Activated T-helper 2 cell treated with anti-CD3 and anti-CD28 coated beads, Interferon-gamma antibody, Interleukin-2, Interleukin-4, amounts not matched to agents 10 μg/mL and 5 μg/mL and 100 μg/mL, durations not matched to agents 14 hours and 24 hours and 36 hours (primary cell): ENCODE data around the gene FSD2. TPM values are rescaled to one million over a fixed set of nuclear protein-coding genes. Genes with fewer than 3 reads are reported as not detected.

Source experiments
- DNase-seq: peaks from one replicate; pipeline ENCODE4 v3.0.0; 2021; ENCODE audit warnings: low spot score
- H3K27ac Mint-ChIP-seq: one replicate; pipeline ENCODE4 v1.8.0; 2021; ENCODE audit warnings: mixed read lengths
- H3K27me3 Mint-ChIP-seq: one replicate; pipeline ENCODE4 v1.8.0; 2021; ENCODE audit warnings: low read depth, mixed read lengths
- H3K36me3 Mint-ChIP-seq: one replicate; pipeline ENCODE4 v1.8.0; 2021; ENCODE audit warnings: low read depth, mixed read lengths
- H3K4me1 Mint-ChIP-seq: one replicate; pipeline ENCODE4 v1.8.0; 2021; ENCODE audit warnings: low read depth, mixed read lengths
- H3K4me3 Mint-ChIP-seq: one replicate; pipeline ENCODE4 v1.8.0; 2021; ENCODE audit warnings: low read depth, mild to moderate bottlenecking, moderate library complexity, mixed read lengths
- H3K9me3 Mint-ChIP-seq: one replicate; pipeline ENCODE4 v1.8.0; 2021; ENCODE audit warnings: mixed read lengths
- intact Hi-C: fragments of 100-400 bp; cut with micrococcal nuclease; formaldehyde crosslinking; loops from one replicate; pipeline ENCODE4 v1.15.1; 2023
- total RNA-seq: library from RNA; stranded (reverse); gene quantifications from 2 replicates; pipeline ENCODE4 v1.2.3, GENCODE V29; 2022

FSD2 gene
- total RNA-seq, 1 donor from 2014 or later = not detected

- no peak overlapping the region for H3K27ac Mint-ChIP-seq
- intact Hi-C loops = no loop called here
- no peak overlapping the region for H3K4me3 Mint-ChIP-seq
- no peak for DNase-seq
- H3K27me3 Mint-ChIP-seq = peaks cover 58% of the 10 kb centered on the region
- no peaks in the 10 kb centered on the region for H3K36me3 Mint-ChIP-seq
- H3K4me1 Mint-ChIP-seq = no peaks in the 10 kb centered on the region
- no peaks in the 10 kb centered on the region for H3K9me3 Mint-ChIP-seq
Observed at GRCh38 chr15:82802497-82802896, 3.4 kb downstream of the FSD2 start.

GRCh38 chr15:82799183-82799841 is 6.6 kb downstream of the FSD2 start:
- intact Hi-C loops = no loop called here
- Mint-ChIP-seq H3K4me3 (no peak overlapping the region), H3K4me1 (no peaks in the 10 kb centered on the region), H3K27me3 (peaks cover 48% of the 10 kb centered on the region), H3K9me3 (peaks cover 1% of the 10 kb centered on the region), H3K36me3 (no peaks in the 10 kb centered on the region), H3K27ac (no peak overlapping the region)
- DNase-seq = no peak

- H3K4me3 Mint-ChIP-seq = no peak overlapping the region
- intact Hi-C loops = no loop called here
- H3K9me3 Mint-ChIP-seq = peaks cover 8% of the 10 kb centered on the region
- no peak overlapping the region for H3K27ac Mint-ChIP-seq
- no peaks in the 10 kb centered on the region for H3K36me3 Mint-ChIP-seq
- H3K27me3 Mint-ChIP-seq = peaks cover 49% of the 10 kb centered on the region
- no peaks in the 10 kb centered on the region for H3K4me1 Mint-ChIP-seq
- no peak for DNase-seq
Observed at GRCh38 chr15:82798531-82799166, 7.2 kb downstream of the FSD2 start.

GRCh38 chr15:82798104-82798503 is 7.8 kb downstream of the FSD2 start:
- DNase-seq = no peak
- Mint-ChIP-seq H3K27ac (no peak overlapping the region), H3K9me3 (peaks cover 8% of the 10 kb centered on the region), H3K27me3 (peaks cover 47% of the 10 kb centered on the region), H3K4me3 (no peak overlapping the region), H3K36me3 (no peaks in the 10 kb centered on the region), H3K4me1 (no peaks in the 10 kb centered on the region)
- intact Hi-C loops = no loop called here

- Mint-ChIP-seq H3K9me3 (peaks cover 8% of the 10 kb centered on the region), H3K27me3 (peaks cover 22% of the 10 kb centered on the region), H3K36me3 (no peaks in the 10 kb centered on the region), H3K4me1 (no peaks in the 10 kb centered on the region), H3K4me3 (no peak overlapping the region), H3K27ac (no peak overlapping the region)
- no peak for DNase-seq
- intact Hi-C loops = no loop called here
Observed at GRCh38 chr15:82793737-82794136, 12.1 kb downstream of the FSD2 start.

- H3K27ac Mint-ChIP-seq = no peak overlapping the region
- no peaks in the 10 kb centered on the region for H3K36me3 Mint-ChIP-seq
- no peaks in the 10 kb centered on the region for H3K4me1 Mint-ChIP-seq
- peaks cover 25% of the 10 kb centered on the region for H3K27me3 Mint-ChIP-seq
- no peak for DNase-seq
- intact Hi-C loops = no loop called here
- no peak overlapping the region for H3K4me3 Mint-ChIP-seq
- peaks cover 8% of the 10 kb centered on the region for H3K9me3 Mint-ChIP-seq
Observed at GRCh38 chr15:82792068-82792467, 13.8 kb downstream of the FSD2 start.

GRCh38 chr15:82790321-82790720 is 15.5 kb downstream of the FSD2 start:
- Mint-ChIP-seq H3K9me3 (peaks cover 8% of the 10 kb centered on the region), H3K4me1 (no peaks in the 10 kb centered on the region), H3K27me3 (peaks cover 31% of the 10 kb centered on the region), H3K36me3 (no peaks in the 10 kb centered on the region), H3K4me3 (no peak overlapping the region), H3K27ac (no peak overlapping the region)
- intact Hi-C loops = no loop called here
- DNase-seq = no peak

- Mint-ChIP-seq H3K9me3 (peaks cover 8% of the 10 kb centered on the region), H3K27me3 (peaks cover 34% of the 10 kb centered on the region), H3K4me1 (no peaks in the 10 kb centered on the region), H3K4me3 (no peak overlapping the region), H3K36me3 (no peaks in the 10 kb centered on the region), H3K27ac (no peak overlapping the region)
- DNase-seq = no peak
- intact Hi-C loops = no loop called here
Observed at GRCh38 chr15:82789491-82789890, 16.4 kb downstream of the FSD2 start.

GRCh38 chr15:82788496-82788895 is 17.4 kb downstream of the FSD2 start:
- H3K4me3 Mint-ChIP-seq = no peak overlapping the region
- peaks cover 29% of the 10 kb centered on the region for H3K27me3 Mint-ChIP-seq
- no peaks in the 10 kb centered on the region for H3K9me3 Mint-ChIP-seq
- no peaks in the 10 kb centered on the region for H3K36me3 Mint-ChIP-seq
- no peaks in the 10 kb centered on the region for H3K4me1 Mint-ChIP-seq
- intact Hi-C loops = no loop called here
- no peak overlapping the region for H3K27ac Mint-ChIP-seq
- no peak for DNase-seq

GRCh38 chr15:82781349-82781748 is 24.5 kb downstream of the FSD2 start:
- Mint-ChIP-seq H3K4me1 (no peaks in the 10 kb centered on the region), H3K9me3 (no peaks in the 10 kb centered on the region), H3K27ac (no peak overlapping the region), H3K4me3 (no peak overlapping the region), H3K36me3 (no peaks in the 10 kb centered on the region), H3K27me3 (peaks cover 23% of the 10 kb centered on the region)
- no peak for DNase-seq
- intact Hi-C loops = no loop called here

GRCh38 chr15:82778755-82779154 is 27.1 kb downstream of the FSD2 start:
- Mint-ChIP-seq H3K4me3 (no peak overlapping the region), H3K27ac (no peak overlapping the region), H3K36me3 (no peaks in the 10 kb centered on the region), H3K27me3 (peaks cover 19% of the 10 kb centered on the region), H3K4me1 (no peaks in the 10 kb centered on the region), H3K9me3 (no peaks in the 10 kb centered on the region)
- intact Hi-C loops = no loop called here
- no peak for DNase-seq

GRCh38 chr15:82774496-82774895 is 31.4 kb downstream of the FSD2 start:
- Mint-ChIP-seq H3K9me3 (no peaks in the 10 kb centered on the region), H3K27me3 (peaks cover 22% of the 10 kb centered on the region), H3K4me1 (no peaks in the 10 kb centered on the region), H3K4me3 (no peak overlapping the region), H3K27ac (no peak overlapping the region), H3K36me3 (no peaks in the 10 kb centered on the region)
- DNase-seq = no peak
- intact Hi-C loops = no loop called here

GRCh38 chr15:82771789-82772607 is 33.9 kb downstream of the FSD2 start:
- no peaks in the 10 kb centered on the region for H3K9me3 Mint-ChIP-seq

More at GRCh38 chr15:82771789-82772607, 33.9 kb downstream of the FSD2 start:
- H3K4me3 Mint-ChIP-seq = no peak overlapping the region
- intact Hi-C loops = no loop called here
- H3K27ac Mint-ChIP-seq = no peak overlapping the region
- no peaks in the 10 kb centered on the region for H3K4me1 Mint-ChIP-seq
- peaks cover 16% of the 10 kb centered on the region for H3K27me3 Mint-ChIP-seq
- H3K36me3 Mint-ChIP-seq = no peaks in the 10 kb centered on the region
- no peak for DNase-seq
